Vagina (tissue), 2 donors: ENCODE data around the gene PPFIA4. TPM values are rescaled to one million over a fixed set of nuclear protein-coding genes. Genes with fewer than 3 reads are reported as not detected.
A peak's percentile ranks its signal among the peaks of the same experiment; 100 is the strongest.

Experiments
- DNase-seq, 2 donors: peaks; one replicate each; pipeline ENCODE4 v3.0.0-alpha.2; 2017; ENCODE audit errors: extremely low spot score in 2 of 2
- H3K27ac ChIP-seq: fragments of 200-600 bp; sonication (generic); one replicate; pipeline ENCODE4 v1.5.1; 2019
- H3K27me3 ChIP-seq: fragments of 200-600 bp; sonication (generic); one replicate; pipeline ENCODE4 v1.5.1; 2019
- H3K36me3 ChIP-seq, 2 donors: fragments of 200-600 bp; sonication (generic); one replicate each; pipeline ENCODE4 v1.5.1; 2017 to 2019
- H3K4me1 ChIP-seq: fragments of 200-600 bp; sonication (generic); one replicate; pipeline ENCODE4 v1.5.1; 2019
- H3K4me3 ChIP-seq, 2 donors: fragments of 200-600 bp; sonication (generic); 1 replicate in 1 of 2; 2 replicates in 1 of 2; pipeline ENCODE4 v1.5.1; 2016 to 2019
- H3K9me3 ChIP-seq: fragments of 200-600 bp; sonication (generic); one replicate; pipeline ENCODE4 v1.5.1; 2019
- CTCF ChIP-seq, 3 experiments: fragments of 450-650 bp in 2 of 3; fragments of 200-600 bp in 1 of 3; sonication (generic) in 1 of 3; IDR thresholded peaks; one replicate each; pipeline ENCODE4 v1.5.1; 2017 to 2019; ENCODE audit warnings: antibody characterized with exemption in 3 of 3, mild to moderate bottlenecking in 2 of 3, moderate library complexity in 2 of 3
- POLR2A ChIP-seq, 2 donors: fragments of 450-650 bp; IDR thresholded peaks; one replicate each; pipeline ENCODE4 v1.6.1; 2017; ENCODE audit warnings: antibody characterized with exemption in 2 of 2, mild to moderate bottlenecking in 2 of 2, moderate library complexity in 2 of 2
- POLR2AphosphoS5 ChIP-seq, 2 donors: sonication (generic); formaldehyde crosslinking; IDR thresholded peaks; one replicate each; pipeline ENCODE4 v1.9.0; 2017; ENCODE audit warnings: antibody characterized with exemption in 2 of 2, mild to moderate bottlenecking in 2 of 2, low read depth in 1 of 2; ENCODE audit not compliant: insufficient read depth in 1 of 2
- intact Hi-C: fragments of 100-400 bp; cut with DNase I; formaldehyde crosslinking; loops from one replicate; pipeline ENCODE4 v1.15.1; 2023
- total RNA-seq: library from RNA; depleted of rRNA; stranded (reverse); fragments of >200 nt; gene quantifications from one replicate; pipeline ENCODE4 v1.2.3, GENCODE V29; 2016

Gene PPFIA4
- total RNA-seq, 1 donor from 2014 or later = 11.5 TPM

GRCh38 chr1:203085528-203086406 lies 59.5 kb downstream of the PPFIA4 start, which contains the start of gene MYOG:
Gene MYOG, minus strand, starts transcription at chr1:203086012. Its CDS starts 51 bp downstream, at chr1:203085961.
- no peaks in the 10 kb centered on the region for H3K27me3 ChIP-seq
- no peak within 1 kb of the TSS for H3K4me3 ChIP-seq
- H3K27ac ChIP-seq = no peak within 1 kb of the TSS
- intact Hi-C loops = no loop called here
- no peaks in the 10 kb centered on the region for H3K9me3 ChIP-seq
- TF ChIP-seq POLR2AphosphoS5 (IDR thresholded peaks at IDR 0.05; ENCODE audit: insufficient read depth in 1 of 2, low read depth in 1 of 2) (no peak), CTCF (IDR thresholded peaks at IDR 0.05) (no peak), POLR2A (IDR thresholded peaks at IDR 0.05) (no peak)
- H3K36me3 ChIP-seq = no peaks in the 10 kb centered on the region
- DNase-seq = peak; percentile 60 to 87
- no peaks in the 10 kb centered on the region for H3K4me1 ChIP-seq

DNA sequence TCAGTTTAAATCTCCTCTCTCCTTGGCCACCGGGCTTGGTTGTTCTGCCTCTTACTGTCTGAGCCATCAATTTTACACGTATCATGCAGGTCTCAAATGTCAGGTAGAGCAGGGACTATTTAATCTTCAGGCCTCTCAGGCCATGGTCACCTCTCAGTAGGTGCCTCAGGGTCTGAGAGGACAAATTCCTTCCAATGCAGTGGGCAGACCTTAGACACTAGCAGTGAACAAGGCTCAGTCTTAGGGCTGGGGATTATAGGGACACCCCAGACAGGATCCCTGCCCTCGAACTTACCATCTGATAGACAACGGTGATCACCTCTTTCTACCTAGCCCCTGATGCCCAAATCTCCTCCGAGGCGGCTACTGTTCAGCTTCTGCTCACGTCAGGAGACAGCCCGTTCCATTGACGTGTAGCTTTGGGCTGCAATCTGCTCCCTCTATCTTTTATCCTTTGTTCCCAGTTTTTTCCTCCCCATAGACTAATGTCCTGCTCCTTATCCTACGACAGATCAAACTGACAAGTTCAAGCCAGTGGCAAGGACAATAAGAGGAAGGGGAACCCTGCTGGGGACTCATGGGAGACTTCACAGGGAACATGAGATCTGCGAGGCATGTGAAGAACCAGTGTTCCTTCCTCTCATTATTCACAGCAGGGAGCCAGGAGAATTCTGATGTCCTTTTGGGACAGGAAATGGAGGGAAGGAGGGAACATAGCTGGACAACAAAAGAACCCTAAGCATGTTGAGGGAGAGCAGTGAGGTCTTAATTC lies 60.9 kb downstream of the PPFIA4 start:
- TF ChIP-seq POLR2A (IDR thresholded peaks at IDR 0.05) (no peak), CTCF (IDR thresholded peaks at IDR 0.05) (no peak), POLR2AphosphoS5 (IDR thresholded peaks at IDR 0.05; ENCODE audit: insufficient read depth in 1 of 2, low read depth in 1 of 2) (no peak)
- DNase-seq = peak; percentile 27 to 61
- Histone ChIP-seq H3K4me3 (no peak overlapping the region), H3K4me1 (no peaks in the 10 kb centered on the region), H3K36me3 (no peaks in the 10 kb centered on the region), H3K27ac (no peak overlapping the region), H3K9me3 (no peaks in the 10 kb centered on the region), H3K27me3 (no peaks in the 10 kb centered on the region)
- intact Hi-C loops = no loop called here

DNA sequence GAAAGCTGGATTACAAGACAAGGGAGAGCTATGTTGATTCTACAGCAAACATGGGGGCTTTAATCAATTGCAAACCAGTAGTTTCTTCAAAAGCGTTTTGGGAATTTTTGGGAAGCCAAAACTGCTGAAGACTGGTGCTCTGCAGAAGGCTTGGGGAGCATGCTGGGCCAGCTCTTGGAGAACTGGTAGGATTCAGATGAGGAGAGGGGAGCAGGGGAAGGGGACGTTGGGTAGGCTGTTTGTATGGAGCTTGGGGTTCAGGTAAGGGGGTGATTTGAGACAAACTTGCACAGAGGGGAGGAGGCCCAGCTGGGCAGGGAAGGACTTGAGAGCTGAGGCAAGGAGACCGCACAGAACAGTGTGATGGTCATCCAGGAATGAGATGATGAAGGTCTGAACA lies 62.1 kb downstream of the PPFIA4 start:
- Histone ChIP-seq H3K27me3 (no peaks in the 10 kb centered on the region), H3K4me3 (no peak overlapping the region), H3K27ac (no peak overlapping the region), H3K4me1 (no peaks in the 10 kb centered on the region), H3K9me3 (no peaks in the 10 kb centered on the region), H3K36me3 (no peaks in the 10 kb centered on the region)
- intact Hi-C loops = no loop called here
- TF ChIP-seq POLR2A (IDR thresholded peaks at IDR 0.05) (no peak), CTCF (IDR thresholded peaks at IDR 0.05) (no peak), POLR2AphosphoS5 (IDR thresholded peaks at IDR 0.05; ENCODE audit: insufficient read depth in 1 of 2, low read depth in 1 of 2) (no peak)
- DNase-seq = peak; percentile 28 to 60

GRCh38 chr1:203089001-203089650 lies 62.8 kb downstream of the PPFIA4 start:
- Histone ChIP-seq H3K27me3 (no peaks in the 10 kb centered on the region), H3K9me3 (no peaks in the 10 kb centered on the region), H3K27ac (no peak overlapping the region), H3K4me1 (no peaks in the 10 kb centered on the region), H3K36me3 (no peaks in the 10 kb centered on the region), H3K4me3 (no peak overlapping the region)
- peak in 1 of 2 donors; percentile 34 for DNase-seq
- intact Hi-C loops = no loop called here
- TF ChIP-seq POLR2A (IDR thresholded peaks at IDR 0.05) = no peak
- TF ChIP-seq POLR2AphosphoS5 (IDR thresholded peaks at IDR 0.05; ENCODE audit: insufficient read depth in 1 of 2, low read depth in 1 of 2) = no peak
- TF ChIP-seq CTCF (IDR thresholded peaks at IDR 0.05) = no peak
